Lower leg skin (tissue), 3 donors: ENCODE results near the gene COL5A3.

ENCODE experiments used
- CTCF ChIP-seq, 3 donors: fragments of 450-650 bp; IDR thresholded peaks; one replicate each; pipeline ENCODE4 v1.5.1; 2016; ENCODE audit warnings: antibody characterized with exemption in 3 of 3, mild to moderate bottlenecking in 3 of 3, moderate library complexity in 2 of 3
- POLR2A ChIP-seq, 2 donors: fragments of 450-650 bp; IDR thresholded peaks; one replicate each; pipeline ENCODE4 v1.6.1; 2016 to 2017; ENCODE audit warnings: antibody characterized with exemption in 2 of 2, mild to moderate bottlenecking in 1 of 2, moderate library complexity in 1 of 2

- TF ChIP-seq POLR2A (IDR thresholded peaks at IDR 0.05) = no peak
- no peak for TF ChIP-seq CTCF (IDR thresholded peaks at IDR 0.05)
Measured at GRCh38 chr19:9939301-9939913, 70.9 kb downstream of the COL5A3 start.
